Activated CD8-positive, alpha-beta memory T cell treated with anti-CD3 and anti-CD28 coated beads, Interleukin-2, amount 50 U/mL, for 48 hours (primary cell): ENCODE results near the gene SLCO3A1.

ENCODE experiments used
- DNase-seq: peaks from one replicate; pipeline ENCODE4 v3.0.0-alpha.2; 2020

Gene SLCO3A1

GRCh38 chr15:92011611-92012367 lies 158.3 kb downstream of the SLCO3A1 start:
- peak; percentile 59 for DNase-seq

- no peak for DNase-seq
These were observed 158.8 kb downstream of the SLCO3A1 start for GRCh38 chr15:92012368-92012629.

GRCh38 chr15:92012881-92013280 lies 159.4 kb downstream of the SLCO3A1 start:
- no peak for DNase-seq

GRCh38 chr15:92014281-92015030 lies 160.9 kb downstream of the SLCO3A1 start:
- no peak for DNase-seq

- DNase-seq = no peak
These were observed 164.5 kb downstream of the SLCO3A1 start for GRCh38 chr15:92017882-92018534.

GRCh38 chr15:92018535-92019239 lies 165.2 kb downstream of the SLCO3A1 start:
- no peak for DNase-seq

GRCh38 chr15:92019706-92020105 lies 166.2 kb downstream of the SLCO3A1 start:
- DNase-seq = no peak

- no peak for DNase-seq
These were observed 166.7 kb downstream of the SLCO3A1 start for GRCh38 chr15:92020207-92020606.

GRCh38 chr15:92020804-92021203 lies 167.3 kb downstream of the SLCO3A1 start:
- no peak for DNase-seq

GRCh38 chr15:92021792-92022191 lies 168.3 kb downstream of the SLCO3A1 start:
- no peak for DNase-seq

GRCh38 chr15:92023965-92024364 lies 170.5 kb downstream of the SLCO3A1 start:
- DNase-seq = no peak

- DNase-seq = no peak
These were observed 172.3 kb downstream of the SLCO3A1 start for GRCh38 chr15:92025706-92026270.

- no peak for DNase-seq
These were observed 174.8 kb downstream of the SLCO3A1 start for GRCh38 chr15:92028389-92028724.

GRCh38 chr15:92029767-92030166 lies 176.3 kb downstream of the SLCO3A1 start:
- no peak for DNase-seq

GRCh38 chr15:92033314-92033713 lies 179.8 kb downstream of the SLCO3A1 start:
- no peak for DNase-seq

GRCh38 chr15:92033723-92034122 lies 180.2 kb downstream of the SLCO3A1 start:
- DNase-seq = no peak

GRCh38 chr15:92034227-92034626 lies 180.7 kb downstream of the SLCO3A1 start:
- DNase-seq = no peak

GRCh38 chr15:92035551-92035950 lies 182.0 kb downstream of the SLCO3A1 start:
- DNase-seq = no peak

- no peak for DNase-seq
These were observed 182.5 kb downstream of the SLCO3A1 start for GRCh38 chr15:92035961-92036360.

GRCh38 chr15:92037491-92037890 lies 184.0 kb downstream of the SLCO3A1 start:
- DNase-seq = no peak

- DNase-seq = no peak
These were observed 186.8 kb downstream of the SLCO3A1 start for GRCh38 chr15:92040350-92040749.

GRCh38 chr15:92041371-92041770 lies 187.9 kb downstream of the SLCO3A1 start:
- DNase-seq = no peak

- DNase-seq = no peak
These were observed 189.8 kb downstream of the SLCO3A1 start for GRCh38 chr15:92043283-92043682.
